Nephron (organoid): ENCODE results near the gene ANOS1.
A peak's percentile ranks its signal among the peaks of the same experiment; 100 is the strongest.
"Not testable (repeated sequence)": the region's sequence is repeated elsewhere in the genome, so short reads cannot be mapped to it uniquely, and the experiment has no call there.

Experiments
- H3K27ac Mint-ChIP-seq, 3 experiments: 2 replicates each; pipeline ENCODE4 v1.8.0; 2020; ENCODE audit warnings: mixed read lengths in 3 of 3, mild to moderate bottlenecking in 2 of 3, moderate library complexity in 1 of 3
- H3K27me3 Mint-ChIP-seq: 2 replicates; pipeline ENCODE4 v1.8.0; 2021; ENCODE audit warnings: low read depth, mild to moderate bottlenecking, moderate library complexity, mixed read lengths
- H3K36me3 Mint-ChIP-seq: 2 replicates; pipeline ENCODE4 v1.8.0; 2020; ENCODE audit warnings: low read depth, mixed read lengths
- H3K4me1 Mint-ChIP-seq: 2 replicates; pipeline ENCODE4 v1.8.0; 2020; ENCODE audit warnings: mixed read lengths
- H3K4me3 Mint-ChIP-seq, 3 experiments: 2 replicates each; pipeline ENCODE4 v1.8.0; 2020; ENCODE audit warnings: mild to moderate bottlenecking in 3 of 3, mixed read lengths in 3 of 3, moderate library complexity in 2 of 3
- H3K9me3 Mint-ChIP-seq: 2 replicates; pipeline ENCODE4 v1.8.0; 2020; ENCODE audit warnings: mixed read lengths
- CTCF ChIP-seq, 3 experiments: fragments of 200-600 bp; sonication (generic); IDR thresholded peaks; one replicate each; pipeline ENCODE4 v1.5.0; 2021; ENCODE audit warnings: antibody characterized with exemption in 3 of 3; ENCODE audit not compliant: unreplicated experiment in 3 of 3

The ANOS1 gene

DNA sequence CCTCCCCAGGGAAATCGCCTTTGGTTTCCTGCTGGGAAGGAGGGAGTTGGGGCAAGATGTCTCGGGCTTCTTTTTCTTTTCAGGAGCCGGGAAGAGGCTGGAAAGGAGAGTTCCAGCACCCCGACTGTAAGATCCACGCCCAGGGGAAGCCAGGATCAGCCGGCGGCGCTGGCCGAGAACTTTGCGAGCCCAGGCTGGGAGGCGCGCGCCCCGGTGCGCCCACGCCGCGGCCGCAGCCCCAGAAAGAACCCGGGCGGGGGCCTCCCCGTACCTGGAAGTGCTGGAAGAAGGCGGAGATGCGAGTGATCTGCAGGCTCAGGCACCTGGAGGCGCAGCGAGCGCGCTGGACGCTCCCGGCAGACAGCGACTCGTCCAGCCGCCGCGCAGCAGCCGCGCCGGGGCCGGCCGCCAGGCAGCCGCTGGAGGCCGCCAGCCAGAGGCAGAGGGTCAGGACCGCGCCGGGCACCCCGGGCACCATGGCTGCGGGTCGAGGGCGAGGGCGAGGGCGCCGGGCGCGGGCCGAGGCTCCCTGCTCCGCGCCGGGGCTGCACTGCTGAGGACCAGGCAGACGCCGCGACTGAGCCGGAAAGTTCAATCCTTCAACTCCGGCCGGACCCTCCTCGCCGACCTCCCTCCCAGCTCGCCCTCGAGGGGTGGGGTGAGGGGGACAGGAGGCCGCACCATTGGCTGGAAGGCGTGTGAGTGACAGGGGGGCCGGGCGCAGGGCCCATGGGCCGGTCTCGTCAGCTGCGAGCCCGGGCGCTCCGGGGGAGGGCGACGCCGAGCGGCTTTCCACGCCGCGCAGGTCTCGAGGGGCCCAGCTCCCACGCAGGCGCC, at the start of gene ANOS1:
ANOS1 (minus strand) TSS at position 579 of the 837 bp plus-strand sequence; CDS start at position 478, 101 bp downstream.
- Mint-ChIP-seq H3K27me3 (peaks cover 87% of the 10 kb centered on the region), H3K4me3 (peak within 1 kb of the TSS; percentile 90 to 93 (median 91))
- no peak for TF ChIP-seq CTCF (IDR thresholded peaks at IDR 0.05; ENCODE audit: unreplicated experiment in 3 of 3)

DNA sequence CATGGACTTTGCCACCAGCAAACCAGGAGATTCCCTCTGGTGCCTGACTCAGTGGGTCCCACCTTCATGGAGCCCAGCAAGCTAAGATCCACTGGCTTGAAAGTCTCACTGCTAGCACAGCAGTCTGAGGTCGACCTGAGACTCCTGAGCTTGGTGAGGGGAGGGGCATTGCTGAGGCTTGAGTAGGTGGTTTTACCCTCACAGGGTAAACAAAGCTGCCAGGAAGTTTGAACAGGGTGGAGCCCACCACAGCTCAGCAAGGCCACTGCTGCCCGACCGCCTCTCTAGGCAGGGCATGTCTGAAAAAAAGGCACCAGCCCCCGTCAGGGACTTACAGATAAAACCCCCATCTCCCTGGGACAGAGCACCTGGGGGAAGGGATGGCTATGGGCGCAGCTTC, 41.2 kb upstream of the ANOS1 start:
- Mint-ChIP-seq H3K36me3 (no peaks in the 10 kb centered on the region), H3K27ac (no peak overlapping the region), H3K27me3 (peaks cover 11% of the 10 kb centered on the region), H3K9me3 (peaks cover 18% of the 10 kb centered on the region), H3K4me3 (no peak overlapping the region), H3K4me1 (no peaks in the 10 kb centered on the region)
- TF ChIP-seq CTCF (IDR thresholded peaks at IDR 0.05; ENCODE audit: unreplicated experiment in 3 of 3): no peak

More for the DNA sequence above, at the start of gene ANOS1:
- H3K4me1 Mint-ChIP-seq: peaks cover 17% of the 10 kb centered on the region
- H3K27ac Mint-ChIP-seq: peak within 1 kb of the TSS in 1 of 3 experiments; percentile 3
- no peaks in the 10 kb centered on the region for H3K9me3 Mint-ChIP-seq
- H3K36me3 Mint-ChIP-seq: no peaks in the 10 kb centered on the region

- H3K4me1 Mint-ChIP-seq: peaks cover 10% of the 10 kb centered on the region
- no peak for TF ChIP-seq CTCF (IDR thresholded peaks at IDR 0.05; ENCODE audit: unreplicated experiment in 3 of 3)
- peaks cover 8% of the 10 kb centered on the region for H3K27me3 Mint-ChIP-seq
- no peaks in the 10 kb centered on the region for H3K36me3 Mint-ChIP-seq
- H3K27ac Mint-ChIP-seq: no peak overlapping the region
- H3K4me3 Mint-ChIP-seq: no peak overlapping the region
- H3K9me3 Mint-ChIP-seq: no peaks in the 10 kb centered on the region
Measured at GRCh38 chrX:8760021-8760420, 28.1 kb upstream of the ANOS1 start.

DNA sequence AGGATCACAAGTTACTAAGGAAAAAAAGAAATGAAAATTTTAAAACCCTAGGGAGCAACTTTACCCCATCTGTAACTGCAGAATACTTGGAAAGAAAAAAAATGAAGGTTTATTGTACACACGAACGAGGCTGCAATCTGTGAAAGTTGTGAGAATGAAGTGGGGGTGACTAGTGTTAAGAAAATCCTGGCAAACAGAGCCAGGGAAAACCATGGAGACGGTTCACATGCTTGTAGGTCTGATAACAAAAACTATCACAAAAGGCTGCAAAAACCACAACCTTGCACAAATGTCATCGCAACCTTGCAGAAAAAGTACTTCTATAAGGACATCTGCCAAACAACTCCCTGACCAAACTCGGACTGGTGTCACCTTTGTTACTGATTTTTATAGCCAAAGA, 26.8 kb upstream of the ANOS1 start:
- not testable (repeated sequence) for H3K27me3 Mint-ChIP-seq, H3K4me3 Mint-ChIP-seq, H3K36me3 Mint-ChIP-seq, H3K9me3 Mint-ChIP-seq
- peak overlapping the region in 2 of 3 experiments; percentile 11 to 85 for H3K27ac Mint-ChIP-seq
- H3K4me1 Mint-ChIP-seq: peaks cover 10% of the 10 kb centered on the region

GRCh38 chrX:8757609-8758389, 25.9 kb upstream of the ANOS1 start:
- not testable (repeated sequence) for H3K36me3 Mint-ChIP-seq, H3K9me3 Mint-ChIP-seq

DNA sequence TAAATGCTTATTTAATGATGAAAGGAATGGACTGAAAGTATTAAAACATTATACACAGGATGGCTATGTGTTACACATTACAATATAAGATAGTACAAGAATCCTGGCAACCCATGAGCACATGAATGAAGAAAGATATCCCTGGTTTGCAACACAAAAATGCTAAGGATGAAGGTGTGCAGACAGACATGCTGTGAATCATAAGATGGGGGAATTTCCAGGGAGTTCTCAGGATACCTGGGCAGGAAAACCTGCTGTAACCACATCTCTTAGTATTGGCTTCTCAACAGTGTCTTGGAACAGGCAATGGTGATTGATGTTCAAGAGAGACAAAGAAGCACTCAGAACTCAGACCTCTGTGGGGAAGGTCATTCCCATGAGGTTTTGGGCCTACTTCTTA, 23.9 kb upstream of the ANOS1 start:
- H3K4me3 Mint-ChIP-seq: no peak overlapping the region
- H3K9me3 Mint-ChIP-seq: no peaks in the 10 kb centered on the region
- peaks cover 10% of the 10 kb centered on the region for H3K4me1 Mint-ChIP-seq
- TF ChIP-seq CTCF (IDR thresholded peaks at IDR 0.05; ENCODE audit: unreplicated experiment in 3 of 3): no peak
- no peak overlapping the region for H3K27ac Mint-ChIP-seq
- no peaks in the 10 kb centered on the region for H3K36me3 Mint-ChIP-seq
- H3K27me3 Mint-ChIP-seq: peaks cover 7% of the 10 kb centered on the region

More at GRCh38 chrX:8757609-8758389, 25.9 kb upstream of the ANOS1 start:
- H3K4me3 Mint-ChIP-seq, H3K27me3 Mint-ChIP-seq: not testable (repeated sequence)
- Mint-ChIP-seq H3K27ac (peak overlapping the region in 2 of 3 experiments; percentile 11 to 85), H3K4me1 (peaks cover 10% of the 10 kb centered on the region)
